Breast epithelium (tissue), 4 donors: ENCODE data around the gene REEP6. TPM values are rescaled to one million over a fixed set of nuclear protein-coding genes. Genes with fewer than 3 reads are reported as not detected.

Source experiments
- DNase-seq, 2 donors: peaks; one replicate each; pipeline ENCODE4 v3.0.0-alpha.2; 2019; ENCODE audit warnings: low spot score in 2 of 2
- H3K27ac ChIP-seq, 2 donors: fragments of 200-600 bp; sonication (generic) in 1 of 2; one replicate each; pipeline ENCODE4 v1.5.1; 2016 to 2019; ENCODE audit warnings: mild to moderate bottlenecking in 1 of 2
- H3K27me3 ChIP-seq, 2 donors: fragments of 200-600 bp; sonication (generic) in 1 of 2; one replicate each; pipeline versions ENCODE4 v1.5.1 to v1.6.0; 2017 to 2019; ENCODE audit warnings: control low read depth in 1 of 2, mild to moderate bottlenecking in 1 of 2
- H3K36me3 ChIP-seq: fragments of 200-600 bp; one replicate; pipeline ENCODE4 v1.5.1; 2019
- H3K4me1 ChIP-seq, 2 donors: fragments of 200-600 bp; sonication (generic); one replicate each; pipeline ENCODE4 v1.5.1; 2016 to 2019; ENCODE audit warnings: control low read depth in 1 of 2
- H3K4me3 ChIP-seq, 3 donors: fragments of 200-600 bp; sonication (generic); 1 replicate in 2 of 3; 2 replicates in 1 of 3; pipeline ENCODE4 v1.5.1; 2016 to 2019; ENCODE audit warnings: mild to moderate bottlenecking in 3 of 3, moderate library complexity in 2 of 3
- H3K9me3 ChIP-seq, 2 donors: fragments of 200-600 bp; sonication (generic) in 1 of 2; one replicate each; pipeline ENCODE4 v1.5.1; 2016 to 2019; ENCODE audit warnings: control low read depth in 1 of 2
- POLR2A ChIP-seq: fragments of 450-650 bp; IDR thresholded peaks from one replicate; pipeline ENCODE4 v1.6.1; 2016; ENCODE audit warnings: antibody characterized with exemption, mild to moderate bottlenecking, moderate library complexity
- POLR2AphosphoS5 ChIP-seq, 3 donors: sonication (generic); formaldehyde crosslinking; IDR thresholded peaks; one replicate each; pipeline ENCODE4 v1.6.1; 2017; ENCODE audit warnings: antibody characterized with exemption in 3 of 3
- intact Hi-C: fragments of 100-400 bp; cut with DNase I; formaldehyde crosslinking; loops from one replicate; pipeline ENCODE4 v1.15.1; 2023; ENCODE audit warnings: low total_unique reads
- total RNA-seq, 3 donors: library from RNA; depleted of rRNA; stranded (reverse); fragments of >200 nt; gene quantifications; one replicate each; pipeline ENCODE4 v1.1.0, GENCODE V29; 2016
- TF ChIP-seq, protein P1 (sequence below), 3 donors: fragments of 450-650 bp; IDR thresholded peaks; one replicate each; pipeline ENCODE4 v1.5.1; 2016 to 2017; ENCODE audit warnings: antibody characterized with exemption in 3 of 3, mild to moderate bottlenecking in 3 of 3, moderate library complexity in 3 of 3

REEP6 gene
- total RNA-seq, 3 donors from 2014 or later = 4.3 to 17.4 (median 11.0) TPM

DNA sequence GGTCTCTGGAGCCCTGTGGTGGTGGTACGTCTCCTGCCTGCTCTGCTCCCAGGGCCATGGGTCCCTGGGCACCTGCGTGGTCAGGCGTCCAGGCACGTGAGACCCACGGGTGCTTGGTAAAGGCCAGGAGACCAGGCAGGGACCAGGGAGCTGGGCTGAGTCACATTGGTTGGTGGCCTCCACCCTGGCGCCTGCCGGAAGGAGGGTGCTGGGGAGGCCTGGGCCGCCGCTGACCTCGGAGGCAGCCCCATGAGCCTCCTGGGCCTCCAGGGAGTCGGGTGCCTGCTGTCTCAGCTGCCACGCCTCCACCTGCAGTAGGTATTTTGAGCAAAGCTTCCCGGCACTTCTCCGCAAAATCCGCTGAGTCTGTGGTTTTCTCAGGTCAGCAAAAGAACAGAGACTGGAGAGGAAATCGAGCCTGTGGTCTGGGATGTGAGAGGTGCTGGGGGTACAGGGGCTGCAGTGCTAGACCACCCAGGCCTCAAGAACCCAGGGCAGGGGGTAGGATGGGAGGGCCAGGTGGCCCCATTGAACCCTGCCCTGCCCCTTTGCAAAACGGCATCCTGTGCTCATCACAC is 29.3 kb downstream of the REEP6 start:
- no peak for TF ChIP-seq POLR2A
- no peak for TF ChIP-seq POLR2AphosphoS5 (IDR thresholded peaks at IDR 0.05)
- TF ChIP-seq, protein P1, sequence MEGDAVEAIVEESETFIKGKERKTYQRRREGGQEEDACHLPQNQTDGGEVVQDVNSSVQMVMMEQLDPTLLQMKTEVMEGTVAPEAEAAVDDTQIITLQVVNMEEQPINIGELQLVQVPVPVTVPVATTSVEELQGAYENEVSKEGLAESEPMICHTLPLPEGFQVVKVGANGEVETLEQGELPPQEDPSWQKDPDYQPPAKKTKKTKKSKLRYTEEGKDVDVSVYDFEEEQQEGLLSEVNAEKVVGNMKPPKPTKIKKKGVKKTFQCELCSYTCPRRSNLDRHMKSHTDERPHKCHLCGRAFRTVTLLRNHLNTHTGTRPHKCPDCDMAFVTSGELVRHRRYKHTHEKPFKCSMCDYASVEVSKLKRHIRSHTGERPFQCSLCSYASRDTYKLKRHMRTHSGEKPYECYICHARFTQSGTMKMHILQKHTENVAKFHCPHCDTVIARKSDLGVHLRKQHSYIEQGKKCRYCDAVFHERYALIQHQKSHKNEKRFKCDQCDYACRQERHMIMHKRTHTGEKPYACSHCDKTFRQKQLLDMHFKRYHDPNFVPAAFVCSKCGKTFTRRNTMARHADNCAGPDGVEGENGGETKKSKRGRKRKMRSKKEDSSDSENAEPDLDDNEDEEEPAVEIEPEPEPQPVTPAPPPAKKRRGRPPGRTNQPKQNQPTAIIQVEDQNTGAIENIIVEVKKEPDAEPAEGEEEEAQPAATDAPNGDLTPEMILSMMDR (IDR thresholded peaks at IDR 0.05) = no peak
- DNase-seq = no peak
- Histone ChIP-seq H3K4me3 (no peak overlapping the region), H3K36me3 (no peaks in the 10 kb centered on the region), H3K27ac (no peak overlapping the region), H3K9me3 (no peaks in the 10 kb centered on the region), H3K27me3 (peaks cover 9 to 24% of the 10 kb centered on the region in 2 donors), H3K4me1 (no peaks in the 10 kb centered on the region)
- intact Hi-C loops = no loop called here

DNA sequence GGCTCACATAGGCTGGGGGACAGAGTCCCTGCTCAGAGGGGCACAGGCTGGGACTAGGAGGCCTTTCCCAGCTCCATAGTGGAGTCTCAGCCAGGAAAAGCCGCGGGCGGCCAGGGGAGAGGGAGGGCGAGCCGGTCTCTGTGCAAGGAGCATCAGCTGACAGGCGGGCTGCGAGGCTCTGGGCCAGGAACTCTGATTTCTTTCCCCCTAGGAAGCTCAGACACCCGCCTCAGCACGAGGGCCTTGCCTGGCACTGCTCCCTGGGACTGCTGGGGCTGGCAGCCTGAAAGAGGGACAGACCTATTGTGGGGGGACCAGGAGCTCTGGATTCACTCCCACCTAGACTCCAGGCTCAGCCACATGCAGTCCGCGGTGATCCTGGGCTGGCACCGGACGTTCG is 30.7 kb downstream of the REEP6 start:
- intact Hi-C loops = no loop called here
- Histone ChIP-seq H3K4me3 (no peak overlapping the region), H3K27ac (peak overlapping the region in 1 of 2 donors; percentile 38), H3K9me3 (no peaks in the 10 kb centered on the region), H3K36me3 (no peaks in the 10 kb centered on the region), H3K27me3 (peaks cover 9 to 36% of the 10 kb centered on the region in 2 donors), H3K4me1 (no peaks in the 10 kb centered on the region)
- TF ChIP-seq POLR2AphosphoS5 (IDR thresholded peaks at IDR 0.05) (no peak), POLR2A (no peak)
- TF ChIP-seq, protein P1 (IDR thresholded peaks at IDR 0.05) = no peak
- DNase-seq = no peak

DNA sequence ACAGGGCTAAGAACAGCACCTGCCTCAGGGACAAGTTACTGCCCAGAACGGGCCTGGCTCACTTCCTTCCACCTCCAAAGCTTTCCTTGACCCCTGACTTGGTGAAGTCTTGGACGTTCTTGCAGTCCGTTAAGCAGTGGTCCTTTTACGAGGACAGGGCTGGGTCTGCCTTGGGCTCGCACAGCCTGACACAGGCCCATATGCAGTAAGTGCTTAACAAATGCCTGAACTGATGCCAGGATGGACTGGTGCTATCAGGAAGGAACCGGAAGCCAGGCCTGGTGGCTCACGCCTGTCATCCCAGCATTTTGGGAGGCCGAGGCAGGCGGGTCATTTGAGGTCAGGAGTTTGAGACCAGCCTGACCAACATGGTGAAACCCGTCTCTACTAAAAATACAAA is 31.1 kb downstream of the REEP6 start:
- H3K36me3 ChIP-seq = no peaks in the 10 kb centered on the region
- no peak overlapping the region for H3K27ac ChIP-seq
- H3K27me3 ChIP-seq = peaks cover 9 to 38% of the 10 kb centered on the region in 2 donors

DNA sequence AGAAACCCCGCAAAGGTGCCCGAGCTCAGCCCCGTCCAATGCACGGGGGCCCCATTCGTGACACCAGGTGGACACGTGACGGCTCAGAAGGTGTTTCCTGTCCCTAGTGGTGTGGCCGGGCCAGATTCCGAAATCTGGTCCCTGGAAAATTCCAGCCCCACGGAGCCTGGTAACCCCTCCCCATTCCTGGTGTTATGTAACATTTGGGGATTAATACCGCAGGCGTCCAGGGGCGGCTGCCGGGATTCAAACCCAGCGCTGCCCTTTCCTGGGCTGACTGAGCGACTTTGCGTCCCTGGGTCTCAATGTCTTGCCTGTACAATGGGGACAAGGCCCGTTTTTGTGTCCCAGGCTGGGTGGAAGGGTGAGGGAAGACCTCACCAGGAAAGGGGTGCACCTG is 31.9 kb downstream of the REEP6 start:
- H3K4me1 ChIP-seq = no peaks in the 10 kb centered on the region
- peaks cover 9 to 42% of the 10 kb centered on the region in 2 donors for H3K27me3 ChIP-seq
- no peak overlapping the region for H3K27ac ChIP-seq
- no peak overlapping the region for H3K4me3 ChIP-seq
- DNase-seq = no peak
- intact Hi-C loops = no loop called here
- no peak for TF ChIP-seq POLR2AphosphoS5 (IDR thresholded peaks at IDR 0.05)
- TF ChIP-seq, protein P1 (IDR thresholded peaks at IDR 0.05) = no peak
- TF ChIP-seq POLR2A = no peak
- no peaks in the 10 kb centered on the region for H3K36me3 ChIP-seq
- H3K9me3 ChIP-seq = no peaks in the 10 kb centered on the region

More for the DNA sequence above, 31.1 kb downstream of the REEP6 start:
- Histone ChIP-seq H3K4me1 (no peaks in the 10 kb centered on the region), H3K4me3 (no peak overlapping the region), H3K9me3 (no peaks in the 10 kb centered on the region)
- TF ChIP-seq POLR2A = no peak
- TF ChIP-seq, protein P1 (IDR thresholded peaks at IDR 0.05) = no peak
- no peak for TF ChIP-seq POLR2AphosphoS5 (IDR thresholded peaks at IDR 0.05)
- no peak for DNase-seq
- intact Hi-C loops = no loop called here

DNA sequence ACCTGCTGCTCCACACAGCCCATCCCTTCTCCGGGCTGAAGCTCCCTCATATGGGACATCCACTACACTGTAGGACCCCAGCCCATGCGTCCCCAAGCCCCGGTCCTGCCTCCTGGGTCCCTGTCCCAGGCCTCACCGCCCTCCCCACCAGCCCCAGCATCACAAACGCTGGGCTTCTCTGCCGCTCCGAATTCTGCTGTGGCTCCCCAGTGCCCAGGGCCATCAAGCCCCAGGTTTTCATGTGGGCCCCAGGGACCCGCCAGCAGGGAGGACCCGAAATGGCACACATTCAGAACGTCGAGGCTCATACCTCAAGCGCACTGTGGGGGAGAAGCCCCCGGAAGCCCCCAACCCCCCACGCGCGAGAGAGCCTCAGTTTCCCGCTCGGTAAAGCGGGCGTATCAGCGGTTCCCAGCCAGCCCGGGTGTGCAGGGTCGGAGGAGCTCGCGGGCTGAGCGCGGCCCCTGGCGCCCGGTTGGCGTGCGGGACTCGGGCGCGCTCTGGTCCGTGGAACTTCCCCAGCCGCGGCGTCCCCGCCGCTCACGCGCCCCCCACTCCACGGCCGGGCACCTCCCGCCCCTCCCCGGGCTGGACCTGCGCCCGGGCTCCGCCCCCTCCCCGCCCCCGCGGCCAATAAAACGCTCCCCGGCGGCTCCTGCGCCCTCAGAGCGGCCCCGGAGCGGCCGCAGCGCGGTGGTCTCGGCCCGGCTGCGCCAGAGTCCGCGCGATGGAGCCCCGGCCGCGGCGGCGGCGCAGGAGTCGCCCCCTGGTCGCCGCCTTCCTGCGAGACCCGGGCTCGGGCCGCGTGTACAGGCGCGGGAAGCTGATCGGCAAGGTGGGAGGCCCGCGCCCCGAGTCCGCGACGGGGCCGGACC is 32.7 kb downstream of the REEP6 start, which contains the start of gene PLK5:
PLK5 (plus strand) TSS at position 666 of the 875 bp plus-strand sequence. CDS start 2,920 bp downstream, outside the sequence.
- Histone ChIP-seq H3K27ac (no peak within 1 kb of the TSS), H3K4me3 (peak within 1 kb of the TSS in 2 of 3 donors; percentile 49 to 70), H3K27me3 (peaks cover 9 to 44% of the 10 kb centered on the region in 2 donors), H3K4me1 (no peaks in the 10 kb centered on the region), H3K36me3 (no peaks in the 10 kb centered on the region), H3K9me3 (no peaks in the 10 kb centered on the region)
- no peak for DNase-seq
- intact Hi-C loops = no loop called here
- TF ChIP-seq POLR2A = no peak
- no peak for TF ChIP-seq POLR2AphosphoS5 (IDR thresholded peaks at IDR 0.05)
